Astrocyte (in vitro differentiated cells and primary cell): ENCODE measurements around the gene TMUB1. TPM values are rescaled to one million over a fixed set of nuclear protein-coding genes. Genes with fewer than 3 reads are reported as not detected.

ENCODE experiments used
- DNase-seq: peaks from one replicate; pipeline ENCODE4 v3.0.0-alpha.2; 2010; ENCODE audit warnings: low read depth
- FAIRE-seq: peaks from 2 replicates; lab custom pipeline; 2011; peaks lifted over from hg19 to GRCh38; lab: Jason Lieb, UNC
- H2AFZ ChIP-seq: 2 replicates; pipeline ENCODE4 v1.6.0; 2012; ENCODE audit warnings: low read depth, low read length, inconsistent platforms
- H3K27ac ChIP-seq: 2 replicates; pipeline ENCODE4 v1.5.1; 2011; ENCODE audit warnings: low read depth, low read length, inconsistent platforms
- H3K27me3 ChIP-seq: 2 replicates; pipeline ENCODE4 v1.6.0; 2011; ENCODE audit warnings: low read length, inconsistent platforms; ENCODE audit not compliant: insufficient read depth
- H3K36me3 ChIP-seq: 2 replicates; pipeline ENCODE4 v1.5.1; 2011; ENCODE audit warnings: low read length, inconsistent platforms; ENCODE audit not compliant: insufficient read depth
- H3K4me1 ChIP-seq: 2 replicates; pipeline ENCODE4 v1.5.1; 2011; ENCODE audit warnings: low read length, inconsistent platforms; ENCODE audit not compliant: insufficient read depth
- H3K4me2 ChIP-seq: 2 replicates; pipeline ENCODE4 v1.6.0; 2012; ENCODE audit warnings: low read length, inconsistent platforms
- H3K4me3 ChIP-seq: 2 replicates; pipeline ENCODE4 v1.5.1; 2011; ENCODE audit warnings: low read depth, mild to moderate bottlenecking, low read length, inconsistent platforms; ENCODE audit not compliant: insufficient read depth
- H3K79me2 ChIP-seq: 2 replicates; pipeline ENCODE4 v1.6.0; 2012; ENCODE audit warnings: mild to moderate bottlenecking, low read length, inconsistent platforms; ENCODE audit not compliant: insufficient read depth
- H3K9ac ChIP-seq: 2 replicates; pipeline ENCODE4 v1.6.0; 2012; ENCODE audit warnings: mild to moderate bottlenecking, low read length, inconsistent platforms
- H3K9me3 ChIP-seq: 2 replicates; pipeline ENCODE4 v1.5.1; 2012; ENCODE audit warnings: low read depth, mild to moderate bottlenecking, low read length, inconsistent platforms; ENCODE audit not compliant: insufficient read depth
- H4K20me1 ChIP-seq: 2 replicates; pipeline ENCODE4 v1.6.0; 2012; ENCODE audit warnings: low read length, inconsistent platforms; ENCODE audit not compliant: insufficient read depth
- H3K27ac Mint-ChIP-seq: one replicate; pipeline ENCODE4 v1.8.0; 2021; ENCODE audit warnings: mild to moderate bottlenecking, mixed read lengths; ENCODE audit not compliant: unreplicated experiment
- H3K27me3 Mint-ChIP-seq: one replicate; pipeline ENCODE4 v1.8.0; 2021; ENCODE audit warnings: low read depth, mixed read lengths; ENCODE audit not compliant: unreplicated experiment
- H3K36me3 Mint-ChIP-seq: one replicate; pipeline ENCODE4 v1.8.0; 2021; ENCODE audit warnings: low read depth, mixed read lengths; ENCODE audit not compliant: unreplicated experiment
- H3K4me1 Mint-ChIP-seq: one replicate; pipeline ENCODE4 v1.8.0; 2021; ENCODE audit warnings: low read depth, mixed read lengths; ENCODE audit not compliant: unreplicated experiment
- H3K4me3 Mint-ChIP-seq: one replicate; pipeline ENCODE4 v1.8.0; 2021; ENCODE audit warnings: mild to moderate bottlenecking, moderate library complexity, mixed read lengths; ENCODE audit not compliant: unreplicated experiment
- H3K9me3 Mint-ChIP-seq: one replicate; pipeline ENCODE4 v1.8.0; 2021; ENCODE audit warnings: mild to moderate bottlenecking, mixed read lengths; ENCODE audit not compliant: unreplicated experiment
- CTCF ChIP-seq: IDR thresholded peaks from 2 replicates; pipeline ENCODE4 v1.5.1; 2011; ENCODE audit warnings: low read depth, mild to moderate bottlenecking, inconsistent platforms, low read length, moderate library complexity; ENCODE audit not compliant: insufficient read depth
- EZH2 ChIP-seq: IDR thresholded peaks from 2 replicates; pipeline ENCODE4 v1.6.1; 2012; ENCODE audit warnings: mild to moderate bottlenecking, low read length, inconsistent platforms; ENCODE audit not compliant: insufficient read depth
- total RNA-seq: library from RNA; stranded (reverse); gene quantifications from 2 replicates; pipeline ENCODE4 v1.2.1, GENCODE V29; 2021

Gene TMUB1
- total RNA-seq, 1 donor from 2014 or later = 42.9 TPM

GRCh38 chr7:151089893-151090730, 6.8 kb upstream of the TMUB1 start:
- peaks cover 38% of the 10 kb centered on the region for H3K4me1 Mint-ChIP-seq
- peaks cover 80% of the 10 kb centered on the region for H4K20me1 ChIP-seq
- H3K4me3 Mint-ChIP-seq = peak overlapping the region; percentile 88
- H3K4me3 ChIP-seq = no peak overlapping the region
- peaks cover 32% of the 10 kb centered on the region for H3K4me1 ChIP-seq
- no peaks in the 10 kb centered on the region for H3K9me3 ChIP-seq
- H3K36me3 Mint-ChIP-seq = peaks cover 5% of the 10 kb centered on the region
- H3K4me2 ChIP-seq = peak overlapping the region; percentile 99
- no peak for DNase-seq
- H3K9me3 Mint-ChIP-seq = no peaks in the 10 kb centered on the region
- FAIRE-seq = no peak
- peak overlapping the region; percentile 82 for H3K9ac ChIP-seq
- H3K27ac ChIP-seq = peak overlapping the region; percentile 61
- H3K79me2 ChIP-seq = peaks cover 83% of the 10 kb centered on the region
- H3K27me3 Mint-ChIP-seq = no peaks in the 10 kb centered on the region
- H2AFZ ChIP-seq = no peak overlapping the region
- TF ChIP-seq CTCF (no peak), EZH2 (no peak)
- H3K27me3 ChIP-seq = no peaks in the 10 kb centered on the region
- H3K36me3 ChIP-seq = no peaks in the 10 kb centered on the region
- H3K27ac Mint-ChIP-seq = peak overlapping the region; percentile 83

GRCh38 chr7:151088856-151089699, 5.8 kb upstream of the TMUB1 start:
- Histone ChIP-seq H3K27ac (peak overlapping the region; percentile 61), H3K9me3 (no peaks in the 10 kb centered on the region), H3K9ac (peak overlapping the region; percentile 82), H3K4me2 (peak overlapping the region; percentile 99), H4K20me1 (peaks cover 70% of the 10 kb centered on the region), H3K36me3 (no peaks in the 10 kb centered on the region), H3K79me2 (peaks cover 73% of the 10 kb centered on the region), H2AFZ (peak overlapping the region; percentile 8), H3K4me3 (peak overlapping the region; percentile 83), H3K4me1 (peaks cover 32% of the 10 kb centered on the region), H3K27me3 (no peaks in the 10 kb centered on the region)
- peak; percentile 52 for DNase-seq
- H3K27me3 Mint-ChIP-seq = no peaks in the 10 kb centered on the region
- no peak for TF ChIP-seq CTCF
- no peak for TF ChIP-seq EZH2
- H3K9me3 Mint-ChIP-seq = no peaks in the 10 kb centered on the region
- no peak for FAIRE-seq
- peaks cover 5% of the 10 kb centered on the region for H3K36me3 Mint-ChIP-seq
- H3K4me3 Mint-ChIP-seq = peak overlapping the region; percentile 88
- H3K4me1 Mint-ChIP-seq = peaks cover 34% of the 10 kb centered on the region
- peak overlapping the region; percentile 83 for H3K27ac Mint-ChIP-seq
